A673 (cell line): Measurements from ENCODE around the gene VPS41.

Experiments used
- EZH2 ChIP-seq: fragments of 200-600 bp; sonication (generic); IDR thresholded peaks from 2 replicates; pipeline ENCODE4 v1.6.1; 2017; ENCODE audit warnings: borderline replicate concordance, low read depth, mild to moderate bottlenecking, mixed read lengths, antibody characterized with exemption, low read length; ENCODE audit not compliant: poor library complexity, severe bottlenecking
- TF ChIP-seq, protein P1 (sequence below): fragments of 300-800, 200-600 bp; sonication (generic); conservative IDR thresholded peaks from 2 replicates; pipeline ENCODE4 v1.5.1; 2017; ENCODE audit warnings: low read depth, mild to moderate bottlenecking, antibody characterized with exemption, low read length, moderate library complexity, mixed read lengths

DNA sequence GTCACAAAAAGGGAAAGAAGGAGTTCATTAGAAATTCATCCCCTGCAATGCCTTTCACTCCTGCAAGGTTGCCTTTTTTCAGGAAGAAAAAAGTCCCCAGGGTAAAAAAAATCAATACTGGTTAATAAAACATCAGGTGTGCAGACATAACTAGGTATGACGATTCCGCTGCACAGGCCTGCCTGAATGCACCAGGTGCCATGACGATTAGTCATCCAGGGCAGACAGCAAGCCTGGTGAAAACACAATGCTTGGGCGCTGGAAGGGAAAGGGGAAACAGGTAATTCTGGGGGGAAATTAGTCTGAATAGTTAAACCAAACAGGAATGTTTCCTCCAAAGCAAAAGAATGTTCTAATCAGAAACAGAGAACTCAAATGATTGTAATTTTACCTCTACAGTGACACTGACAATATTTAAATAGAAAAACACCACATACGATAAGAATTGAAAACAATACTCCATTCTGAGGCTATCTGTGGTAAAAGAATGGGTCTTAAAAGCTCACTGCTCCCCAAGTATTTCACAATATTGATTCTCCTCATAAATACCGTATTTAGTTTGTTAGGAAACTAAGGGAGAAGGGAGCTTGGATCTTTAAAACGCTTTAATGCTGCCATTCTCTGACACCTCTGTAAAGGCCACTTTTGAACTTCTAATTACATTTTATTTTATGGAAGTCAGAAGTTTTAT is 45.2 kb downstream of the VPS41 start:
- TF ChIP-seq EZH2: no peak
- TF ChIP-seq, protein P1, sequence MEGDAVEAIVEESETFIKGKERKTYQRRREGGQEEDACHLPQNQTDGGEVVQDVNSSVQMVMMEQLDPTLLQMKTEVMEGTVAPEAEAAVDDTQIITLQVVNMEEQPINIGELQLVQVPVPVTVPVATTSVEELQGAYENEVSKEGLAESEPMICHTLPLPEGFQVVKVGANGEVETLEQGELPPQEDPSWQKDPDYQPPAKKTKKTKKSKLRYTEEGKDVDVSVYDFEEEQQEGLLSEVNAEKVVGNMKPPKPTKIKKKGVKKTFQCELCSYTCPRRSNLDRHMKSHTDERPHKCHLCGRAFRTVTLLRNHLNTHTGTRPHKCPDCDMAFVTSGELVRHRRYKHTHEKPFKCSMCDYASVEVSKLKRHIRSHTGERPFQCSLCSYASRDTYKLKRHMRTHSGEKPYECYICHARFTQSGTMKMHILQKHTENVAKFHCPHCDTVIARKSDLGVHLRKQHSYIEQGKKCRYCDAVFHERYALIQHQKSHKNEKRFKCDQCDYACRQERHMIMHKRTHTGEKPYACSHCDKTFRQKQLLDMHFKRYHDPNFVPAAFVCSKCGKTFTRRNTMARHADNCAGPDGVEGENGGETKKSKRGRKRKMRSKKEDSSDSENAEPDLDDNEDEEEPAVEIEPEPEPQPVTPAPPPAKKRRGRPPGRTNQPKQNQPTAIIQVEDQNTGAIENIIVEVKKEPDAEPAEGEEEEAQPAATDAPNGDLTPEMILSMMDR: no peak
